ENCODE data around the gene ARHGAP27.

- TF ChIP-seq CTCF (conservative IDR thresholded peaks at IDR 0.05 in 1 of 2, IDR thresholded peaks at IDR 0.05 in 1 of 2; ENCODE audit: low read depth in 1 of 2, low read length in 2 of 2) (peak; percentile 63 to 70), EZH2 (IDR thresholded peaks at IDR 0.05; ENCODE audit: low read length, missing control alignments) (no peak)
Measured at GRCh38 chr17:45394913-45395568, 37.6 kb downstream of the ARHGAP27 start.
